ENCODE results near the gene RAB18.
"Not testable (repeated sequence)": the region's sequence is repeated elsewhere in the genome, so short reads cannot be mapped to it uniquely, and the experiment has no call there.

The RAB18 gene

GRCh38 chr10:27564880-27565279 lies 60.8 kb downstream of the RAB18 start:
- Histone ChIP-seq H3K9me3 (no peaks in the 10 kb centered on the region), H3K27me3 (no peaks in the 10 kb centered on the region), H3K36me3 (no peaks in the 10 kb centered on the region), H3K4me3 (no peak overlapping the region), H3K27ac (no peak overlapping the region), H3K4me1 (no peaks in the 10 kb centered on the region)
- no peak for TF ChIP-seq CTCF (IDR thresholded peaks at IDR 0.05)
- DNase-seq, result no peak
- intact Hi-C loops (cut with DNase I; ENCODE audit: low total_unique reads), result no loop called here

GRCh38 chr10:27568196-27569175 lies 64.4 kb downstream of the RAB18 start:
- H3K36me3 ChIP-seq, result no peaks in the 10 kb centered on the region
- TF ChIP-seq CTCF (IDR thresholded peaks at IDR 0.05), result no peak
- intact Hi-C loops (cut with DNase I; ENCODE audit: low total_unique reads), result no loop called here
- no peak overlapping the region for H3K27ac ChIP-seq
- no peak overlapping the region for H3K4me3 ChIP-seq
- H3K9me3 ChIP-seq, result no peaks in the 10 kb centered on the region
- no peak for DNase-seq
- no peaks in the 10 kb centered on the region for H3K27me3 ChIP-seq
- no peaks in the 10 kb centered on the region for H3K4me1 ChIP-seq

- intact Hi-C loops (cut with DNase I; ENCODE audit: low total_unique reads), result no loop called here
- DNase-seq, result no peak
These were observed 65.8 kb downstream of the RAB18 start for GRCh38 chr10:27569946-27570345.

GRCh38 chr10:27577038-27577437 lies 72.9 kb downstream of the RAB18 start:
- H3K9me3 ChIP-seq; H3K4me1 ChIP-seq; H3K27me3 ChIP-seq; DNase-seq; intact Hi-C loops (cut with DNase I; ENCODE audit: low total_unique reads); H3K4me3 ChIP-seq; H3K27ac ChIP-seq; H3K36me3 ChIP-seq: not testable (repeated sequence)

More at GRCh38 chr10:27569946-27570345, 65.8 kb downstream of the RAB18 start:
- H3K4me3 ChIP-seq, result no peak overlapping the region
- no peak for TF ChIP-seq CTCF (IDR thresholded peaks at IDR 0.05)
- H3K36me3 ChIP-seq, result no peaks in the 10 kb centered on the region
- no peaks in the 10 kb centered on the region for H3K4me1 ChIP-seq
- H3K27me3 ChIP-seq, result no peaks in the 10 kb centered on the region
- H3K9me3 ChIP-seq, result no peaks in the 10 kb centered on the region
- no peak overlapping the region for H3K27ac ChIP-seq

GRCh38 chr10:27578316-27578715 lies 74.2 kb downstream of the RAB18 start:
- H3K27ac ChIP-seq, result no peak overlapping the region
- intact Hi-C loops (cut with DNase I; ENCODE audit: low total_unique reads), result no loop called here
- H3K9me3 ChIP-seq, result no peaks in the 10 kb centered on the region
- no peak for TF ChIP-seq CTCF (IDR thresholded peaks at IDR 0.05)
- DNase-seq, result no peak
- no peak overlapping the region for H3K4me3 ChIP-seq
- no peaks in the 10 kb centered on the region for H3K4me1 ChIP-seq
- no peaks in the 10 kb centered on the region for H3K27me3 ChIP-seq
- H3K36me3 ChIP-seq, result no peaks in the 10 kb centered on the region

GRCh38 chr10:27581225-27581624 lies 77.1 kb downstream of the RAB18 start:
- H3K9me3 ChIP-seq, result no peaks in the 10 kb centered on the region
- no peak for TF ChIP-seq CTCF (IDR thresholded peaks at IDR 0.05)
- H3K4me3 ChIP-seq, result no peak overlapping the region
- H3K27me3 ChIP-seq, result no peaks in the 10 kb centered on the region
- peaks cover 0 to 9% (median 4%) of the 10 kb centered on the region in 3 donors for H3K36me3 ChIP-seq
- no peaks in the 10 kb centered on the region for H3K4me1 ChIP-seq
- no peak overlapping the region for H3K27ac ChIP-seq
- intact Hi-C loops (cut with DNase I; ENCODE audit: low total_unique reads), result no loop called here
- no peak for DNase-seq

Data from tibial artery (tissue), 4 donors.